RKO (cell line): ENCODE results near the gene ZNF345.

Experiments
- DNase-seq: peaks from one replicate; pipeline ENCODE4 v3.0.0-alpha.2; 2016; ENCODE audit warnings: low spot score

The ZNF345 gene

DNA sequence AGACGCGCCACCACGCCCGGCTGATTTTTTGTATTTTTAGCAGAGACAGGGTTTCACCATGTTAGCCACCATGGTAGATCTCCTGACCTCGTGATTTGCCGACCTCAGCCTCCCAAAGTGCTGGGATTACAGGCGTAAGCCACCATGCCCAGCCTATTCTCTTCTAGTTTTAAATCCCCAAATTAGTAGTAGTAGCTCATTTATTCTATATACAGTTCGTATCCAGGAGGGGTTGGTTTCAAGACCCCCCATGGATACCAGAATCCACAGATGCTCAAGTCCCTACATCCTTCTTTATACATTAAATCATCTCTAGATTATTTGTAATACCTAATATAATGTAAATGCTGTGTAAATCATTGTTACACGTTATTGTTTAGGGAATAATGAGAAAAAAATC is 67.4 kb downstream of the ZNF345 start:
- no peak for DNase-seq
